ENCODE measurements around the gene KIAA0319L.

- TF ChIP-seq GATA3 (IDR thresholded peaks at IDR 0.05; ENCODE audit: low read depth, low read length): no peak
- TF ChIP-seq GATA2 (IDR thresholded peaks at IDR 0.05; ENCODE audit: low read depth, low read length): no peak
Observed at GRCh38 chr1:35398739-35399138, 158.5 kb downstream of the KIAA0319L start.

Measured in SH-SY5Y (cell line).